ENCODE results near the gene IL17RE. TPM values are rescaled to one million over a fixed set of nuclear protein-coding genes. Genes with fewer than 3 reads are reported as not detected.
A peak's percentile ranks its signal among the peaks of the same experiment; 100 is the strongest.

IL17RE gene
- total and polyA plus RNA-seq, 2 of the 13 experiments (the other 11 are each of a cell fraction or from before 2014, with no cell fraction given), result 14.5 to 24.1 TPM

DNA sequence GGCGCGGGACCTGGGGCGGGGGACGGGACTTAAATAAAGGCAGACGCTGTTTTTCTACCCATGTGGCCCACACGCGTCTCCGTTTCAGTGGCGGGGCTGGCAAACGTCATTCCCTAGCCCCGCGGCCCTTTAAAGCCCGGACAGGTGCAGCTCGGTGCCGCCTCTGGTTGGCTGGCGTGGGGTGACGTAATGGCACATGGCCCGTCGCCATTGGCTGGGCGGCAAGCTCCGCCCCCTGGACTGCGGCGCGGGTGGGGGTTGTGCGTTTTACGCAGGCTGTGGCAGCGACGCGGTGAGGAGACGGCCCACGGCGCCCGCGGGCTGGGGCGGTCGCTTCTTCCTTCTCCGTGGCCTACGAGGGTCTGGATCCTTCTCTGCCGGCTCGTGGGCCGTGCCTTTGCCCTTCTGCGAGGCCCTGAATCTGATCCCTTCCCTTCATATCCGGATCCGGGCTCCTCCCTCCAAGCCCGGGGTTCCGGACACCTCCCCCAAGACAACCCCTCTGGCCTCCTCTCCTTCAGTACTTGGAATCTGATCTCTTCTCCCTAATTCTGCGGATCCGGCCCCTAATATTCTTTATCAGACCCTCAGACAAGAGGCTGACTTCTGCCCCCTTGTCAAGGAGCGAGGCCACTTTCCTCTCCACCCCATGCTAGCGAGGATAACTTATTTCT lies 31.1 kb downstream of the IL17RE start, which contains the start of gene CRELD1 (continued):
- TF ChIP-seq, protein P1, sequence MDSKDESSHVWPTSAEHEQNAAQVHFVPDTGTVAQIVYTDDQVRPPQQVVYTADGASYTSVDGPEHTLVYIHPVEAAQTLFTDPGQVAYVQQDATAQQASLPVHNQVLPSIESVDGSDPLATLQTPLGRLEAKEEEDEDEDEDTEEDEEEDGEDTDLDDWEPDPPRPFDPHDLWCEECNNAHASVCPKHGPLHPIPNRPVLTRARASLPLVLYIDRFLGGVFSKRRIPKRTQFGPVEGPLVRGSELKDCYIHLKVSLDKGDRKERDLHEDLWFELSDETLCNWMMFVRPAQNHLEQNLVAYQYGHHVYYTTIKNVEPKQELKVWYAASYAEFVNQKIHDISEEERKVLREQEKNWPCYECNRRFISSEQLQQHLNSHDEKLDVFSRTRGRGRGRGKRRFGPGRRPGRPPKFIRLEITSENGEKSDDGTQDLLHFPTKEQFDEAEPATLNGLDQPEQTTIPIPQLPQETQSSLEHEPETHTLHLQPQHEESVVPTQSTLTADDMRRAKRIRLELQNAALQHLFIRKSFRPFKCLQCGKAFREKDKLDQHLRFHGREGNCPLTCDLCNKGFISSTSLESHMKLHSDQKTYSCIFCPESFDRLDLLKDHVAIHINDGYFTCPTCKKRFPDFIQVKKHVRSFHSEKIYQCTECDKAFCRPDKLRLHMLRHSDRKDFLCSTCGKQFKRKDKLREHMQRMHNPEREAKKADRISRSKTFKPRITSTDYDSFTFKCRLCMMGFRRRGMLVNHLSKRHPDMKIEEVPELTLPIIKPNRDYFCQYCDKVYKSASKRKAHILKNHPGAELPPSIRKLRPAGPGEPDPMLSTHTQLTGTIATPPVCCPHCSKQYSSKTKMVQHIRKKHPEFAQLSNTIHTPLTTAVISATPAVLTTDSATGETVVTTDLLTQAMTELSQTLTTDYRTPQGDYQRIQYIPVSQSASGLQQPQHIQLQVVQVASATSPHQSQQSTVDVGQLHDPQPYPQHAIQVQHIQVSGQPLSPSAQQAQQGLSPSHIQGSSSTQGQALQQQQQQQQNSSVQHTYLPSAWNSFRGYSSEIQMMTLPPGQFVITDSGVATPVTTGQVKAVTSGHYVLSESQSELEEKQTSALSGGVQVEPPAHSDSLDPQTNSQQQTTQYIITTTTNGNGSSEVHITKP (CRISPR knock-in tag; IDR thresholded peaks at IDR 0.05; ENCODE audit: low read depth), result no peak
- TF ChIP-seq ZNF335 (CRISPR knock-in tag; IDR thresholded peaks at IDR 0.05), result no peak
- no peak for TF ChIP-seq ZNF761 (CRISPR knock-in tag; conservative IDR thresholded peaks at IDR 0.05)
- TF ChIP-seq, protein P2, sequence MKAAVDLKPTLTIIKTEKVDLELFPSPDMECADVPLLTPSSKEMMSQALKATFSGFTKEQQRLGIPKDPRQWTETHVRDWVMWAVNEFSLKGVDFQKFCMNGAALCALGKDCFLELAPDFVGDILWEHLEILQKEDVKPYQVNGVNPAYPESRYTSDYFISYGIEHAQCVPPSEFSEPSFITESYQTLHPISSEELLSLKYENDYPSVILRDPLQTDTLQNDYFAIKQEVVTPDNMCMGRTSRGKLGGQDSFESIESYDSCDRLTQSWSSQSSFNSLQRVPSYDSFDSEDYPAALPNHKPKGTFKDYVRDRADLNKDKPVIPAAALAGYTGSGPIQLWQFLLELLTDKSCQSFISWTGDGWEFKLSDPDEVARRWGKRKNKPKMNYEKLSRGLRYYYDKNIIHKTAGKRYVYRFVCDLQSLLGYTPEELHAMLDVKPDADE (CRISPR knock-in tag; IDR thresholded peaks at IDR 0.05), result 0 out of 2 replicates have a peak, but pooled peaks have one; percentile 21
- TF ChIP-seq, protein P3, sequence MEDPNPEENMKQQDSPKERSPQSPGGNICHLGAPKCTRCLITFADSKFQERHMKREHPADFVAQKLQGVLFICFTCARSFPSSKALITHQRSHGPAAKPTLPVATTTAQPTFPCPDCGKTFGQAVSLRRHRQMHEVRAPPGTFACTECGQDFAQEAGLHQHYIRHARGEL (CRISPR knock-in tag; IDR thresholded peaks at IDR 0.05), result no peak
- TF ChIP-seq ZNF180 (CRISPR knock-in tag; IDR thresholded peaks at IDR 0.05; ENCODE audit: borderline replicate concordance, low read depth), result no peak
- TF ChIP-seq RBM39 (IDR thresholded peaks at IDR 0.05; ENCODE audit: low read depth, low read length, poor library complexity, severe bottlenecking), result peak; percentile 93
- TF ChIP-seq ZNF121 (CRISPR knock-in tag; IDR thresholded peaks at IDR 0.05), result no peak
- TF ChIP-seq, protein P4, sequence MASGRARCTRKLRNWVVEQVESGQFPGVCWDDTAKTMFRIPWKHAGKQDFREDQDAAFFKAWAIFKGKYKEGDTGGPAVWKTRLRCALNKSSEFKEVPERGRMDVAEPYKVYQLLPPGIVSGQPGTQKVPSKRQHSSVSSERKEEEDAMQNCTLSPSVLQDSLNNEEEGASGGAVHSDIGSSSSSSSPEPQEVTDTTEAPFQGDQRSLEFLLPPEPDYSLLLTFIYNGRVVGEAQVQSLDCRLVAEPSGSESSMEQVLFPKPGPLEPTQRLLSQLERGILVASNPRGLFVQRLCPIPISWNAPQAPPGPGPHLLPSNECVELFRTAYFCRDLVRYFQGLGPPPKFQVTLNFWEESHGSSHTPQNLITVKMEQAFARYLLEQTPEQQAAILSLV (CRISPR knock-in tag; IDR thresholded peaks at IDR 0.05; ENCODE audit: borderline replicate concordance), result no peak
- no peak for TF ChIP-seq SIX1 (CRISPR knock-in tag; IDR thresholded peaks at IDR 0.05; ENCODE audit: borderline replicate concordance)
- 0 out of 2 replicates have a peak, but pooled peaks have one; percentile 79 for TF ChIP-seq ZNF101 (CRISPR knock-in tag; IDR thresholded peaks at IDR 0.05; ENCODE audit: borderline replicate concordance, low read depth)
- TF ChIP-seq, protein P5, sequence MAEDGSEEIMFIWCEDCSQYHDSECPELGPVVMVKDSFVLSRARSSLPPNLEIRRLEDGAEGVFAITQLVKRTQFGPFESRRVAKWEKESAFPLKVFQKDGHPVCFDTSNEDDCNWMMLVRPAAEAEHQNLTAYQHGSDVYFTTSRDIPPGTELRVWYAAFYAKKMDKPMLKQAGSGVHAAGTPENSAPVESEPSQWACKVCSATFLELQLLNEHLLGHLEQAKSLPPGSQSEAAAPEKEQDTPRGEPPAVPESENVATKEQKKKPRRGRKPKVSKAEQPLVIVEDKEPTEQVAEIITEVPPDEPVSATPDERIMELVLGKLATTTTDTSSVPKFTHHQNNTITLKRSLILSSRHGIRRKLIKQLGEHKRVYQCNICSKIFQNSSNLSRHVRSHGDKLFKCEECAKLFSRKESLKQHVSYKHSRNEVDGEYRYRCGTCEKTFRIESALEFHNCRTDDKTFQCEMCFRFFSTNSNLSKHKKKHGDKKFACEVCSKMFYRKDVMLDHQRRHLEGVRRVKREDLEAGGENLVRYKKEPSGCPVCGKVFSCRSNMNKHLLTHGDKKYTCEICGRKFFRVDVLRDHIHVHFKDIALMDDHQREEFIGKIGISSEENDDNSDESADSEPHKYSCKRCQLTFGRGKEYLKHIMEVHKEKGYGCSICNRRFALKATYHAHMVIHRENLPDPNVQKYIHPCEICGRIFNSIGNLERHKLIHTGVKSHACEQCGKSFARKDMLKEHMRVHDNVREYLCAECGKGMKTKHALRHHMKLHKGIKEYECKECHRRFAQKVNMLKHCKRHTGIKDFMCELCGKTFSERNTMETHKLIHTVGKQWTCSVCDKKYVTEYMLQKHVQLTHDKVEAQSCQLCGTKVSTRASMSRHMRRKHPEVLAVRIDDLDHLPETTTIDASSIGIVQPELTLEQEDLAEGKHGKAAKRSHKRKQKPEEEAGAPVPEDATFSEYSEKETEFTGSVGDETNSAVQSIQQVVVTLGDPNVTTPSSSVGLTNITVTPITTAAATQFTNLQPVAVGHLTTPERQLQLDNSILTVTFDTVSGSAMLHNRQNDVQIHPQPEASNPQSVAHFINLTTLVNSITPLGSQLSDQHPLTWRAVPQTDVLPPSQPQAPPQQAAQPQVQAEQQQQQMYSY (CRISPR knock-in tag; IDR thresholded peaks at IDR 0.05), result peak; percentile 25; the same call in 1 of the 2 replicates
- TF ChIP-seq, protein P6, sequence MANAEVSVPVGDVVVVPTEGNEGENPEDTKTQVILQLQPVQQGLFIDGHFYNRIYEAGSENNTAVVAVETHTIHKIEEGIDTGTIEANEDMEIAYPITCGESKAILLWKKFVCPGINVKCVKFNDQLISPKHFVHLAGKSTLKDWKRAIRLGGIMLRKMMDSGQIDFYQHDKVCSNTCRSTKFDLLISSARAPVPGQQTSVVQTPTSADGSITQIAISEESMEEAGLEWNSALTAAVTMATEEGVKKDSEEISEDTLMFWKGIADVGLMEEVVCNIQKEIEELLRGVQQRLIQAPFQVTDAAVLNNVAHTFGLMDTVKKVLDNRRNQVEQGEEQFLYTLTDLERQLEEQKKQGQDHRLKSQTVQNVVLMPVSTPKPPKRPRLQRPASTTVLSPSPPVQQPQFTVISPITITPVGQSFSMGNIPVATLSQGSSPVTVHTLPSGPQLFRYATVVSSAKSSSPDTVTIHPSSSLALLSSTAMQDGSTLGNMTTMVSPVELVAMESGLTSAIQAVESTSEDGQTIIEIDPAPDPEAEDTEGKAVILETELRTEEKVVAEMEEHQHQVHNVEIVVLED (CRISPR knock-in tag; IDR thresholded peaks at IDR 0.05; ENCODE audit: borderline replicate concordance), result peak; percentile 82
- TF ChIP-seq ZNF558 (CRISPR knock-in tag; IDR thresholded peaks at IDR 0.05; ENCODE audit: borderline replicate concordance), result peak; percentile 71; the same call in 1 of the 2 replicates
- no peak for TF ChIP-seq HNRNPH1 (optimal IDR thresholded peaks at IDR 0.05; ENCODE audit: low read depth, low read length)
- peak; percentile 87 for TF ChIP-seq HOXA3 (CRISPR knock-in tag; IDR thresholded peaks at IDR 0.05)

All from HepG2 (cell line).